ENCODE data around the gene CENPP.

The CENPP gene

DNA sequence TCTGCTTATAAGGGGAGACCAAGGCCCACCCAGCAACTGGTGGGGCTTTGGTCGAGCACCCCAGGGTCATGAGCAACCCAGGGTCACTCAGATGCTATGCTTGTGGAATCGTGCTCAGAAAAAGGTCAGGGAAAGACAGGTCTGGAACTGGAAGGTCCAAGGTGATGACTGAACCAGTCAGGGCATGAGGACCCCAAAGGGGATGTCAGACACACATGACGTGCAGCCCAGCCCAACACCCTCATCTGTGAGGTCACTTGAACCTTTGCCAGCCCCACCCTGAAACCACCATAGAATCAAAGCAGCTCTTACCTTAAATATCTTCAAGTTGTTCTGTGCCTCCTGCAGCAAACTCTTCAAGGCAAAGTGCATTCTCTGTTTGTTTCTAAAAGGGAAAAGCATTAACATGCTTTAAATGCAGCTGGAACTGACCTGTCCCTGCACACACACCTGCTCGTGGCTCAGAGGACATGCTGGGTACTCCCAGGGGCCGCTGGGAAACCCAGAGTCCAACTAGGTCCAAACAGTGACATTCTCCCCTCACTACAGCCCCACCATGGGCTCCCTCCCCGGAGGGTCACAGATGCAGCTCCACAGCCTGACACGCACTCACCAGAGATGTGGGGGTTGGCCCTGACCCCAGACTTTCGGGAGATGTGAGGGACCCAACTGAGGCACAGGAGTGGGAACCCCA is 314.8 kb downstream of the CENPP start:
- H3K4me3 ChIP-seq (ENCODE audit: insufficient read length, low read depth), result no peak overlapping the region
- no peaks in the 10 kb centered on the region for H3K9me3 ChIP-seq (ENCODE audit: insufficient read depth, low read length)
- no peak for DNase-seq (ENCODE audit: low read depth, low spot score)
- H3K27me3 ChIP-seq (ENCODE audit: insufficient read depth, insufficient read length), result no peaks in the 10 kb centered on the region
- no peak overlapping the region for H3K9ac ChIP-seq (ENCODE audit: insufficient read length, low read depth)
- TF ChIP-seq ZNF274 (IDR thresholded peaks at IDR 0.05; ENCODE audit: low read depth, low read length), result no peak
- TF ChIP-seq YY1 (IDR thresholded peaks at IDR 0.05; ENCODE audit: insufficient read depth, insufficient read length), result no peak
- TF ChIP-seq SUZ12 (IDR thresholded peaks at IDR 0.05; ENCODE audit: extremely low read depth, insufficient read depth, insufficient read length), result no peak
- peaks cover 94% of the 10 kb centered on the region for H3K36me3 ChIP-seq (ENCODE audit: insufficient read depth, insufficient read length, low read length)
- no peaks in the 10 kb centered on the region for H3K4me1 ChIP-seq (ENCODE audit: insufficient read depth, insufficient read length)

DNA sequence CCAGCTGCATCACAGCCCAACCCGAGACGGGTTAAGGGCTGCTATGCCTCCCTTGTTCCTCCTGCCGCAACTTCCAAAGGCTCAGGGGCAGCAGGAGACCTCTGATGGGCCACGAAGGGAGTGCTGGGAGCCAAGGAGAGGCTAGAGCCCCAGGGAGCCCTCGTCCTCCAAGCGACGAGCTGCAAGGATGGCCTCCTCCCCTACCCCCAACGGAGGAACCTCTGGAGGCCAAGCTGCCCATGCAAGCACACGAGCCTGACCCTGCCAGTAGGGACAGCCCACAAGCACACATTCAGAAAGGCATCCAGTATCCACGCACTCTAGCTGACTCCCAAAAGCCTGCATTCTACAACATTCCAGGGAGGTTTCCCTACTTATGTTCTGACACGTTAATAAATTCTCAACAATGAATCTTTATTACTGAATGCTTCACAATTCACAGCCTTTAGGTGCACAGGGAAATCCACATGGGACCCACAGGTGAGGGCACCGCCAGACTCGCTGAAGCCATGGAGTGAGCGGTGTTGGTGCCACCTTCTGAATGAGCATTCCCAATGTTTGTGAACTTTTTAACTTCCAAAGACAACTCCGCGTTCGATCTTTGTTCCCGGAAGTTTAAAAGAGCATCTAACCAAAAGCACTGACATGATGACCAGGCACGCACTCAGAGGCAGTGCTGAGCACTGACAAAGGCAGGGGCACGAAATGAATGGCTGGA is 315.5 kb downstream of the CENPP start:
- no peak for TF ChIP-seq YY1 (IDR thresholded peaks at IDR 0.05; ENCODE audit: insufficient read depth, insufficient read length)
- TF ChIP-seq ZNF274 (IDR thresholded peaks at IDR 0.05; ENCODE audit: low read depth, low read length), result no peak
- TF ChIP-seq SUZ12 (IDR thresholded peaks at IDR 0.05; ENCODE audit: extremely low read depth, insufficient read depth, insufficient read length), result no peak
- H3K9me3 ChIP-seq (ENCODE audit: insufficient read depth, low read length), result no peaks in the 10 kb centered on the region
- no peaks in the 10 kb centered on the region for H3K27me3 ChIP-seq (ENCODE audit: insufficient read depth, insufficient read length)
- H3K4me3 ChIP-seq (ENCODE audit: insufficient read length, low read depth), result no peak overlapping the region
- H3K9ac ChIP-seq (ENCODE audit: insufficient read length, low read depth), result no peak overlapping the region
- no peak for DNase-seq (ENCODE audit: low read depth, low spot score)
- H3K36me3 ChIP-seq (ENCODE audit: insufficient read depth, insufficient read length, low read length), result peaks cover 92% of the 10 kb centered on the region
- no peaks in the 10 kb centered on the region for H3K4me1 ChIP-seq (ENCODE audit: insufficient read depth, insufficient read length)

DNA sequence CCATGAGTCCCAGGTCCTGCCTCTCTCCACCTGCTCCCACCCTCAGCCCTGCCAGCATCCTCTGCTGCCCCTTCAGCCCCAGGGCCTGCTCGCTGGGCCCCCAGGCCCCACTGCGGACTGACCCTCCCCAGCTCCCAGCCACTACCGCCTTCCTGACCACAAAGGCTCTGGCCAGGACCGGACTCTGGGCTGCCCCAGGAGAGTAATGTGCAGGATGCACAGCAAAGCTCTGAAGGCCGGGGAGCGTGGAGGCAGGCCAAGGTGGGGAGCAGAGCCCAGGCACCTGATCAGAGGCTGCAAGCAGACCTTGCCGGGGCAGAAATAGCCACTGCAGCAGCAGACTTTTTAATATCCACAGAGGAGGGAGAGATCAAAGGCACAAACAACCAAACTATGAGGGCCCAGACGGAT is 316.3 kb downstream of the CENPP start:
- no peaks in the 10 kb centered on the region for H3K27me3 ChIP-seq (ENCODE audit: insufficient read depth, insufficient read length)
- peaks cover 89% of the 10 kb centered on the region for H3K36me3 ChIP-seq (ENCODE audit: insufficient read depth, insufficient read length, low read length)
- TF ChIP-seq ZNF274 (IDR thresholded peaks at IDR 0.05; ENCODE audit: low read depth, low read length), result no peak
- no peak for TF ChIP-seq YY1 (IDR thresholded peaks at IDR 0.05; ENCODE audit: insufficient read depth, insufficient read length)
- TF ChIP-seq SUZ12 (IDR thresholded peaks at IDR 0.05; ENCODE audit: extremely low read depth, insufficient read depth, insufficient read length), result no peak
- no peak overlapping the region for H3K9ac ChIP-seq (ENCODE audit: insufficient read length, low read depth)
- no peak for DNase-seq (ENCODE audit: low read depth, low spot score)
- H3K4me3 ChIP-seq (ENCODE audit: insufficient read length, low read depth), result no peak overlapping the region
- no peaks in the 10 kb centered on the region for H3K4me1 ChIP-seq (ENCODE audit: insufficient read depth, insufficient read length)
- no peaks in the 10 kb centered on the region for H3K9me3 ChIP-seq (ENCODE audit: insufficient read depth, low read length)

DNA sequence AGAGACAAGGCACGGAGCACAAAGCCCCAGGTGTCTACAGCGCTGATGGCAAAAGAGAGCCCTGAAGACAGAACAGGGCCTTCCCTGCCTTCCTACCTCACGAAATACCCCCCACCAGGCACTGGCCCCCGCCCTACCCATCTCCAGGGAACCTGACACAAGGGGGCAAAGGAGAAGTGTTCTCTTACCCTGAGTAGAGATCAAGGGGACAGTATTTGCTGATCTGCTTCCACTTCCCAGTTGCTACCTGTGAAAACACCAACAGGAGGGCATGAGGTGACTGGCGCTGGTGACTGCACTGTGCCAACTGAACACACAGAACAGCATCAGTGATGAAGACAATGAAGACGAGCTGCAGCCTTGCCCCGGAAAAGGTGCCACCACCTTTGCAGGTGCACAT is 316.8 kb downstream of the CENPP start:
- H3K4me1 ChIP-seq (ENCODE audit: insufficient read depth, insufficient read length), result no peaks in the 10 kb centered on the region
- no peak overlapping the region for H3K9ac ChIP-seq (ENCODE audit: insufficient read length, low read depth)
- no peaks in the 10 kb centered on the region for H3K27me3 ChIP-seq (ENCODE audit: insufficient read depth, insufficient read length)
- no peak for DNase-seq (ENCODE audit: low read depth, low spot score)
- H3K4me3 ChIP-seq (ENCODE audit: insufficient read length, low read depth), result no peak overlapping the region
- H3K9me3 ChIP-seq (ENCODE audit: insufficient read depth, low read length), result no peaks in the 10 kb centered on the region
- H3K36me3 ChIP-seq (ENCODE audit: insufficient read depth, insufficient read length, low read length), result peaks cover 89% of the 10 kb centered on the region
- TF ChIP-seq ZNF274 (IDR thresholded peaks at IDR 0.05; ENCODE audit: low read depth, low read length) (no peak), YY1 (IDR thresholded peaks at IDR 0.05; ENCODE audit: insufficient read depth, insufficient read length) (no peak), SUZ12 (IDR thresholded peaks at IDR 0.05; ENCODE audit: extremely low read depth, insufficient read depth, insufficient read length) (no peak)

DNA sequence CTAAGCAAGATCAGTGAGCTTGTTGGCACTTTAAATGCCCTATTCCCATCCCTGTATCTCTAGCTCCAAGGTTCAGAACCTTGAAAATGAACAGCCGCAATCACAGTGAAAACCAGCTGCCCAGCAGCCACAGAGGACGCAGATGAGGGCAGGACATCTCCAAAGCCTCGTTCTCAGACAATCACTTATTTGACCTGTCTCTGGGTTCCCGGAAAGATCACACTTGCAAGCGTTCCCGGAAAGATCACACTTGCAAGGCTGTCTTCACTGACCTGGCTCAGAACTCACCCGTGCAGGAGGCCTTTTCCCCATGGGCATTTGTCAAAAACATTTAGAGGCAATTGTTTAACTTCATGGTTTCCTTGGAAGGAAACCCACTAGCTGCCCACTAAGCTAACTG is 318.5 kb downstream of the CENPP start:
- TF ChIP-seq ZNF274 (IDR thresholded peaks at IDR 0.05; ENCODE audit: low read depth, low read length), result no peak
- no peak for TF ChIP-seq SUZ12 (IDR thresholded peaks at IDR 0.05; ENCODE audit: extremely low read depth, insufficient read depth, insufficient read length)
- H3K4me3 ChIP-seq (ENCODE audit: insufficient read length, low read depth), result no peak overlapping the region
- no peaks in the 10 kb centered on the region for H3K4me1 ChIP-seq (ENCODE audit: insufficient read depth, insufficient read length)
- no peak overlapping the region for H3K9ac ChIP-seq (ENCODE audit: insufficient read length, low read depth)
- H3K9me3 ChIP-seq (ENCODE audit: insufficient read depth, low read length), result no peaks in the 10 kb centered on the region
- H3K27me3 ChIP-seq (ENCODE audit: insufficient read depth, insufficient read length), result no peaks in the 10 kb centered on the region
- peaks cover 90% of the 10 kb centered on the region for H3K36me3 ChIP-seq (ENCODE audit: insufficient read depth, insufficient read length, low read length)
- DNase-seq (ENCODE audit: low read depth, low spot score), result no peak

DNA sequence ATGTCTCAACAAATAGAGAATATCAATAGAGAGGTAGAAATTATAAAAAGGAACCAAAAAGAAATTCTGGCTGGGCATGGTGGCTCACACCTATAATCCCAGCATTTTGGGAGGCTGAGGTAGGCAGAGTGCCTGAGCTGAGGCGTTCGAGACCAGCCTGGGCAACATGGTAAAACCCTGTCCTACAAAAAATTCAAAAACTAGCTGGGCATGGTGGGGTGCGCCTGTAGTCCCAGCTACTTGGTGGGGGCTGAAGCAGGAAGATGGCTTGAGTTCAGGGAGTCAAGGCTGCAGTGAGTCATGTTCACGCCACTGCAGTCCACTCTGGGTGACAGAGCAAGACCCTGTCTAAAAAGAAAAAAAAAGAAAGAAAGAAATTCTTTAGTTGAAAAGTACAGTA is 319.3 kb downstream of the CENPP start:
- Histone ChIP-seq H3K9me3 (ENCODE audit: insufficient read depth, low read length) (no peaks in the 10 kb centered on the region), H3K4me1 (ENCODE audit: insufficient read depth, insufficient read length) (no peaks in the 10 kb centered on the region), H3K36me3 (ENCODE audit: insufficient read depth, insufficient read length, low read length) (peaks cover 87% of the 10 kb centered on the region), H3K4me3 (ENCODE audit: insufficient read length, low read depth) (no peak overlapping the region), H3K27me3 (ENCODE audit: insufficient read depth, insufficient read length) (no peaks in the 10 kb centered on the region), H3K9ac (ENCODE audit: insufficient read length, low read depth) (no peak overlapping the region)
- DNase-seq (ENCODE audit: low read depth, low spot score), result no peak
- TF ChIP-seq SUZ12 (IDR thresholded peaks at IDR 0.05; ENCODE audit: extremely low read depth, insufficient read depth, insufficient read length), result no peak

DNA sequence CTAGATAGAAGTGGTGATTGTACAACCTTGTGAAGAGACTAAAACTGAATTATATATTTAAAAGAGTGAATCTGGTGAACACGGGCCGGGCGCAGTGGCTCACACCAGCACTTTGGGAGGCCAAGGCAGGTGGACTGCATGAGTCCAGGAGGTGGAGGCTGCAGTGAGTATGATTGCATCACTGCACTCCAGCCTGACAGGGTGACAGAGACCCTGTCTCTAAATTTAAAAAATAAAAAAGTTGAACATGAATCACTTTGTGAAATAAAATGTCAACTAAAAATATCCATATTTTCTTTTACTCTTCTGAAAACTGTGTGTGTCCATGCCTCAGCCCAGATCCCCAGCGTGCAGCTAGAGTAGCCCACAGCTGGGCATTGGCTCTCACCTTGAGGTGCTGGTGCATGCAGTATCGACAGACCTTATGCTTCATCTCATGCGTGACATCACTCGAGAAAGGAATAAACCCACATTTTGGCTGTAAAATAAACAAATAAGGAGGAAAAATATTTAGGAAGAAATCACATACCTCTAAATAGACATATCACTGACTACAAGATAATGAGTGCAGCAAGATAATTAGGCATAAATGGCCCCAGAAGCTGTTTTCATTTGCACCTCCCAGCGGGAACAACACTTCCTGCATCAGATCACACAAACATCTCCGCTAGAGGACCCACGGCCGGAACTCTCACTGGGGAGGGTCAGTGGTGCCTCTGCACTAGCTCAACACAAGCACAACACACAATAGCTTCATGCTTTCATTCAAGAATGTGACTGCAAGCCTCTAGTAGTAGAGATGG is 322.1 kb downstream of the CENPP start:
- DNase-seq (ENCODE audit: low read depth, low spot score), result no peak
- peaks cover 81% of the 10 kb centered on the region for H3K36me3 ChIP-seq (ENCODE audit: insufficient read depth, insufficient read length, low read length)
- H3K4me3 ChIP-seq (ENCODE audit: insufficient read length, low read depth), result no peak overlapping the region
- no peaks in the 10 kb centered on the region for H3K27me3 ChIP-seq (ENCODE audit: insufficient read depth, insufficient read length)
- H3K9me3 ChIP-seq (ENCODE audit: insufficient read depth, low read length), result no peaks in the 10 kb centered on the region
- TF ChIP-seq YY1 (IDR thresholded peaks at IDR 0.05; ENCODE audit: insufficient read depth, insufficient read length) (no peak), SUZ12 (IDR thresholded peaks at IDR 0.05; ENCODE audit: extremely low read depth, insufficient read depth, insufficient read length) (no peak), ZNF274 (IDR thresholded peaks at IDR 0.05; ENCODE audit: low read depth, low read length) (no peak)
- H3K4me1 ChIP-seq (ENCODE audit: insufficient read depth, insufficient read length), result no peaks in the 10 kb centered on the region
- H3K9ac ChIP-seq (ENCODE audit: insufficient read length, low read depth), result no peak overlapping the region
